Coronary artery (tissue), 2 donors: ENCODE measurements around the gene CNTN1.

Experiments
- DNase-seq: peaks from one replicate; pipeline ENCODE4 v3.0.0-alpha.2; 2017; ENCODE audit warnings: low spot score
- H3K27ac ChIP-seq, 2 donors: fragments of 200-600 bp; sonication (generic); one replicate each; pipeline ENCODE4 v1.5.1; 2016 to 2019
- H3K4me3 ChIP-seq: fragments of 200-600 bp; sonication (generic); 2 replicates; pipeline ENCODE4 v1.5.1; 2016; ENCODE audit warnings: mild to moderate bottlenecking, moderate library complexity
- TF ChIP-seq, protein P1 (sequence below): fragments of 200-600 bp; sonication (generic); IDR thresholded peaks from one replicate; pipeline ENCODE4 v1.5.1; 2019; ENCODE audit warnings: antibody characterized with exemption

Gene CNTN1

DNA sequence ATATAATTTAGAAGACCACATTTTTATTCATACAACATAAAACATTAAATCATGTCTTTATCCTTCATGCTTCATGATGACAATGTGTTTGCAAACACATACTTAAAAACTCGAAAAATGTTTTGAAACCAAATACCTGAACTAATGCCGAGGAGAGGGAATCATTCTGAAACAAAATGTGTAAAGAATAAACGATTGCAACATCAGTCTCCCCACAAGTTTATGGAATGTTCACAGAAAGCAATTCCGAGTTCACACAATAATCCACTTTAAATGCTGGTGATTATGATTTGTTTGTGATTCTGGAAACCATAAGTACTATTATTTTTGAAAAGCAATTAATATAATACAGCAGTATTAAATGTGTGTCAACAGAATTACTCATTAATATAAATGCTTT lies 411.4 kb downstream of the CNTN1 start:
- Histone ChIP-seq H3K4me3 (no peak overlapping the region), H3K27ac (no peak overlapping the region)
- TF ChIP-seq, protein P1, sequence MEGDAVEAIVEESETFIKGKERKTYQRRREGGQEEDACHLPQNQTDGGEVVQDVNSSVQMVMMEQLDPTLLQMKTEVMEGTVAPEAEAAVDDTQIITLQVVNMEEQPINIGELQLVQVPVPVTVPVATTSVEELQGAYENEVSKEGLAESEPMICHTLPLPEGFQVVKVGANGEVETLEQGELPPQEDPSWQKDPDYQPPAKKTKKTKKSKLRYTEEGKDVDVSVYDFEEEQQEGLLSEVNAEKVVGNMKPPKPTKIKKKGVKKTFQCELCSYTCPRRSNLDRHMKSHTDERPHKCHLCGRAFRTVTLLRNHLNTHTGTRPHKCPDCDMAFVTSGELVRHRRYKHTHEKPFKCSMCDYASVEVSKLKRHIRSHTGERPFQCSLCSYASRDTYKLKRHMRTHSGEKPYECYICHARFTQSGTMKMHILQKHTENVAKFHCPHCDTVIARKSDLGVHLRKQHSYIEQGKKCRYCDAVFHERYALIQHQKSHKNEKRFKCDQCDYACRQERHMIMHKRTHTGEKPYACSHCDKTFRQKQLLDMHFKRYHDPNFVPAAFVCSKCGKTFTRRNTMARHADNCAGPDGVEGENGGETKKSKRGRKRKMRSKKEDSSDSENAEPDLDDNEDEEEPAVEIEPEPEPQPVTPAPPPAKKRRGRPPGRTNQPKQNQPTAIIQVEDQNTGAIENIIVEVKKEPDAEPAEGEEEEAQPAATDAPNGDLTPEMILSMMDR, result no peak
- DNase-seq, result no peak

DNA sequence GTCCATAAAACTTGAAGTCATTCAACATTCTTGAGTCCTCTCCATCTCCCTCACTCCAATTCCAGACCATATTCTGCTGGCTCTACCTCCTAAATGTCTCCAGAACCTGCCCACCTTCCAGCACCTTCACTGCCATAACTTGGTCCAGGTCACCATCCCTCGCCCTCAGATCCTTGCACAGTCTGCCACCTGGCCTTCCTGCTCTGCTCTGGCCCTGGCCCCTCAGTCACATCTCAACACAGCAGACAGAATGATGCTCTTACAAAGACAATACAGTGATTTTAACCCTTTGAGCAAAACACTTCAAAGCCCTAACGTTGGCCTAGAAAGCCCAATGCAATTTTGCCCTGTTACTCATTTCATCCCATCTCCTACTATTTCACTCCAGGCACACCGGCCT lies 414.1 kb downstream of the CNTN1 start:
- no peak overlapping the region for H3K4me3 ChIP-seq
- TF ChIP-seq, protein P1, result no peak
- DNase-seq, result no peak
- H3K27ac ChIP-seq, result no peak overlapping the region

- TF ChIP-seq, protein P1, result no peak
- Histone ChIP-seq H3K4me3 (no peak overlapping the region), H3K27ac (no peak overlapping the region)
- no peak for DNase-seq
Observed at GRCh38 chr12:41108032-41108431, 415.8 kb downstream of the CNTN1 start.

DNA sequence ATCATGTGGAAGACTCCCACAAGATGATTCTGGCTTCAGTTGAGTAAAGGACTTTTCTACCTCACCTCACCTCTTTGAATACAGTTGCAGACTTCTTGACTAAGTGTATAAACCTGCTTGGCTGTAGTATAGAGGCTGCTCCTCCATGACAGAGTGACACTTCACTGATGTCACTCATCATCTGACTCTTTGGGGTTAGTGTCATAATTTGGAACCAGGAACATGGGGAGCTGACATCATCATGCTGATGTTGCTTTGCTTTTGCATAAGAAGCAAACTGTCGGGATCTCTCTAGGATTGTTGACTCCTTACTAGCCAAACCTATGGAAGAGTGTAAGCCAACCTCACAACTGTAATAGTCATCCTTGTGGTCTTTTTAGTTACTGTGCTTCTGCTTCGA lies 420.7 kb downstream of the CNTN1 start:
- Histone ChIP-seq H3K4me3 (no peak overlapping the region), H3K27ac (no peak overlapping the region)
- TF ChIP-seq, protein P1, result no peak
- no peak for DNase-seq

GRCh38 chr12:41120211-41120610 lies 428.0 kb downstream of the CNTN1 start:
- Histone ChIP-seq H3K27ac (no peak overlapping the region), H3K4me3 (no peak overlapping the region)
- TF ChIP-seq, protein P1, result no peak
- DNase-seq, result no peak

GRCh38 chr12:41121374-41121773 lies 429.1 kb downstream of the CNTN1 start:
- no peak for DNase-seq
- no peak overlapping the region for H3K4me3 ChIP-seq
- no peak overlapping the region for H3K27ac ChIP-seq
- TF ChIP-seq, protein P1, result no peak
